LNCAP (cell line): Measurements from ENCODE around the gene ATG5.

Experiments
- TF ChIP-seq, protein P1 (sequence below): fragments of 450-650 bp; IDR thresholded peaks from 2 replicates; pipeline ENCODE4 v1.5.1; 2017; ENCODE audit warnings: mild to moderate bottlenecking

ATG5 gene

DNA sequence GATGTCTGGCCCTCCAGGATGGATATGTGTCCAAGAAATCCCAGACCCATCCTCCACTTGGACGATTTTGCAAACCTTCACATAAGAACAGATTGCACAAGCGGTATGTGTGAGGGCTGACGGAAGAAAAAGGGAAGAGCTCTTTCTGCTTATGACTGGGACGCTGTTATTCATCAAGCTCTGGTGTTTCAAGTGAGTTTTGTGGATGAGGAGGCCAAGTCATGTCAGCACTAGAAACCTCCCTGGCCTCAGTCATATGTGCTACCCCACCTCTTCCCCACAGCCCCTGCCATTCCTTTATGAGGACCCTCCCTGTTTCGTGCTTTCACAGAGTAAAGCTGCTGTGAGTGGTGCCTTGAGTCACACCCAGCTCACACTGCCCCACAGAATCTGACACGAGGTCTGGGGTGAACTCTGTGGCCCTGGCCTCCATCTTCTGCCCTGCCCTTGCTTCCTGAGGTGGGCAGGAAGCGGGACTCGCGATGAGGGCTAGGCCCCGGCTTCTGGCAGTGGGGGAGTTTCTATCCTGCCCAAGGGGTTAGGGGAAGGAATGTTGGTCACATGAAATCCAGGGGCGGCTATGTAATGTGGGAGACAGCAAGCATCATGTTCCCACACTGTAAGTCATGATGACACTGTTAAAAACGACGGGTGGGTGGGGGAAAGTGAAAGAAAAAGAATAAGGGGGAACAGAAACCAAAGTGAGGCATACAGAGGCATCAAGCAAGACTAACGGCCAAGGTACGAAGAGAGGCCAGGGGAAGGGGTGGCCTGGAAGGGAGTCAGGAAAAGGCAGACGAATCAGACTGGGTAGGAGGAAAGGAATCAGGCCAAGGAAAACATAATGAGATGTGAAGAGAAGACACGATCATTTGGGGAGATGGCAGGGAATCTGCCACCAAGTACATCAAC, 161.3 kb downstream of the ATG5 start:
- TF ChIP-seq, protein P1, sequence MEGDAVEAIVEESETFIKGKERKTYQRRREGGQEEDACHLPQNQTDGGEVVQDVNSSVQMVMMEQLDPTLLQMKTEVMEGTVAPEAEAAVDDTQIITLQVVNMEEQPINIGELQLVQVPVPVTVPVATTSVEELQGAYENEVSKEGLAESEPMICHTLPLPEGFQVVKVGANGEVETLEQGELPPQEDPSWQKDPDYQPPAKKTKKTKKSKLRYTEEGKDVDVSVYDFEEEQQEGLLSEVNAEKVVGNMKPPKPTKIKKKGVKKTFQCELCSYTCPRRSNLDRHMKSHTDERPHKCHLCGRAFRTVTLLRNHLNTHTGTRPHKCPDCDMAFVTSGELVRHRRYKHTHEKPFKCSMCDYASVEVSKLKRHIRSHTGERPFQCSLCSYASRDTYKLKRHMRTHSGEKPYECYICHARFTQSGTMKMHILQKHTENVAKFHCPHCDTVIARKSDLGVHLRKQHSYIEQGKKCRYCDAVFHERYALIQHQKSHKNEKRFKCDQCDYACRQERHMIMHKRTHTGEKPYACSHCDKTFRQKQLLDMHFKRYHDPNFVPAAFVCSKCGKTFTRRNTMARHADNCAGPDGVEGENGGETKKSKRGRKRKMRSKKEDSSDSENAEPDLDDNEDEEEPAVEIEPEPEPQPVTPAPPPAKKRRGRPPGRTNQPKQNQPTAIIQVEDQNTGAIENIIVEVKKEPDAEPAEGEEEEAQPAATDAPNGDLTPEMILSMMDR = no peak

DNA sequence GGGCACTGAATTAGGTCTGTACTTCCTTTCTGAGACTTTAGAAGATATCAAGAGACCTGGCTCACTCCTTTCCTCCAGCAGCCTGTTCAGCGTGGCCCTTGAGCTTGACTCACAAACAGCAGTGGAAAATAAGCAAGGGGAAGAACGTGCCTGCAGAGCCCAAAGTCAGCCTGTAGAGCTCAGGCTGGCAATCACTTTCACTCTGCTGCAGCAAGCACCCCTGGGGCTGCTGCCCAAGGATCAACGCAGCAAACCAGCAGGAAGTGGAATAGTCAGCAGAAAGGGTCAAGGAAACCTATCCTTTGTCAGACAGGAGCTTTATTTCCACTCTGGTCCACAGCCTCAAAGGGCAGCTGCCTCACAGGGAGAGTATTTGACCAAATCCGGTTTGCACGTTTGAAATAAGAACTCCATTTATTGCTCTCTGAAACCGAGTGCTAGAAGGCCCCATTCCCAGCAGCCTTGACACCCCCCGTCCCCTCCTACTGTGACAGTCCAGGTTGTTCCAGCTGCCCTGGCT, 162.1 kb downstream of the ATG5 start:
- TF ChIP-seq, protein P1 = no peak

DNA sequence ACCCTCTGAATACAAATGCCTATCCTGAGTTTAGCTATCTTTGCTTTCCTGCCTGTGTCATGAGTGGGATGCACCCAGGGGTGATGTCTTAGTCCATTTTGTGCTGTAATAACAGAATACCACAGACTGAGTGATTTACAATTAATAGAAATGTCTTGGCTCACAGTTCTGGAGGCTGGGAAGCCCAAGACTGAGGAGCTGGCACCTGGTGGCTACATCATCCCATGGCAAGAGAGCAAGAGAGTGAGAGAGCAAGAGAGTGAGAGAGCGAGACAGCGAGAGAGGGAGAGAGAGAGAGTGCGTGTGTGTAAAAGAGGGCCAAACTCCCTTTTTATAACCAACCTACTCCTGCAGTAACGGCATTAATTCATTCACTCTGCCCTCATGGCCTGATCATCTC, 162.6 kb downstream of the ATG5 start:
- TF ChIP-seq, protein P1 = no peak

DNA sequence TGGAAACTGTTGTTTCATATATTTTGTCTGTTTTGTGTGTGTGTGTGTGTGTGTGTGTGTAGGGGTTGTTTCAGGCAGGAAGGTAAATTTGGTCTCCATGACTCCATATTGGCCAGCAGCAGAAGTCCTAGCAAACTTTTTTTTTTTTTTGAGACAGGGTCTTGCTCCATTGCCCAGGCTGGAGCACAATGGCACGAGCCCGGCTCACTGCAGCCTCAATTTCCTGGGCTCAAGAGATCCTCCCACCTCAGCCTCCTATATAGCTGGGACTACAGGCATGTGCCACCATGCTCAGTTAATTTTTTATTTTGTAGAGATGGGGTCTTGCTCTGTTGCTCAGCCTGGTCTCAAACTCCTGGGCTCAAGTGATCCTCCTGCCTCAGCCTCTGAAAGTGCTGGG, 163.7 kb downstream of the ATG5 start:
- TF ChIP-seq, protein P1 = no peak

DNA sequence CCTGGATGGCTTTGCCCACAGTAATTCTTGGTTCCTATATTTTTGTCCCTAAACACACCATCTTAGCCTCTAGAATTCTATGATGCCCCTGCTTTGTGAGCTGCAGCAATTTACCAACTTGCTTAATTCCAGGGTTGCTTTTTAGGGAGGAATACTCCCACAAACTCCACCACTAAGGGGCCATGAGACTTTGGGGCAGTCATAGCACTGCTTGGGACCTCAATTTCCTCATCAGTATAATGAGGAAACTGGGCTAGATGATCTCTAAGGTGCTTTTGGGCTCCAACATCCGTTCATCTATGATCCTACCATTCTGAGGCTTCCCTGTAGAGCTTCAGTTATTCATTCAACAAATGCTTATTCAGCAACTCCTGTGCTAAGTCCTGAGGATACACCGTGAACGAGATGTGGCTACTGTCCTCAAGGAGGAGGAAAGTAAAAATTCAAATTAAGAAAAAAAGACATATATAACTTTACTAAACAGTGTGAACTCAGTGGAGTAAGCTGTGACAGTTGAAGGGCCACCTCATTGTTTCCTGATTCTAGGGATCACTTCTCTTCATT, 164.2 kb downstream of the ATG5 start:
- TF ChIP-seq, protein P1 = no peak

DNA sequence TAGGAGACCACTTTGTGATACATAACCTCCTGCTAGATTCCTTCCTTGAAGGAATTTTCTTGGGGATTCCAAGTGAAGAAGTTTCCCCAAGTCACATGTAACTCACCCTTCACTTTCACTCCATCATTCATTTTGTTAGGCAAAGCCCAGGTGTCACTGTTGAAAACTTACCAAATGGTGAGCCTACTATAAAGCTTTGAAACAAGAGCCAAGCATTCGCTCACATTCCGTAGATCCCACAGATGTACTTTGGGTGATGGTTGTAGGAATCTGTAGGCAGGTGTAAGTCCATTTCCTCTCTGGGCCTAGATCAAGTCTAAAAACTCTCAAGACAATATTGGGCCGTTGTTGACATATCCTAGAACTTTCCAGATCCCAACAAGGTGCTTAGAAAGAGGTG, 165.4 kb downstream of the ATG5 start:
- TF ChIP-seq, protein P1 = no peak

DNA sequence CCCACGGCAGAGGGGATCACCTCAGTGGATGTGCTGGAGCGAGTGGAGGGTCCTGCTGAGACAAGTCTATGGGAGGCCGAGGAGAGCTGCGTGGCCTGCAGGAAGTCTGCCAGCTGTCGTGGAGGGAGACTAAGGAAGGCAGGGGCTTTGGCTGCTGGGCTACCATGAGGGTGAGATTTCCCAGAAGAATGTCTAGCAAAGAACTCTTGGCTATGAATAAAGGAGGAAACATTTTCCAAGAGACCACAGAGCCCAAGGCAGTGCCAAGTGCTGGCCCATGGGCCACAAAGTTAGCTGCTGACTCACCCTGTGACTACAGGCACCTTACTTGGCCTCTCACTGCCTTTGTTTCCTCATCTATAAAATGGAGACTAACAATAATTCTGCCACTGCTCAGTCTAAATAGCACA, 166.0 kb downstream of the ATG5 start:
- TF ChIP-seq, protein P1 = no peak
